HG02870 (cell line): ENCODE data around the gene WDCP.
"Not testable (repeated sequence)": the region's sequence is repeated elsewhere in the genome, so short reads cannot be mapped to it uniquely, and the experiment has no call there.

Experiments
- ATAC-seq: cut with Tn5 transposase; IDR thresholded peaks from one replicate; pipeline ENCODE4 v1.9.1; 2021; ENCODE audit warnings: mild to moderate bottlenecking, moderate library complexity; ENCODE audit not compliant: unreplicated experiment

Gene WDCP

DNA sequence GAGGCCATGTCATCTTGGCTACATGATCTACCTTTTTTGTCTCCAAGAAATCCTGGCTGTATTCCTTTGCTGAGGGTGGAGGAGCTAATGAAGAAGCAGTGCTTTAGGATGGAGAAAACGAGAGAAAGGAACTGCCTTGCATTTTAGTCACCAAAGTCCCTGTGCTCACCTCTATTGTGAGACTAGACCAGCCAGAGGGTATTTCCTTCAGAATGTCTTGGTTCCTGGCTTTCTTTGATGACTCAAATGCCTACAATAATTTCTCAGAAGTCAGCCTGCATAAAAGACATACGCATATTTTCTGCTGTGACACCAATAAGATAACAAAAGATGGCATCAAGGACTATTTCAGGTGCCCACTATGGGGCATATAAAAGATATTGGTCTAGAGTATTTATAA lies 18.1 kb upstream of the WDCP start:
- ATAC-seq: no peak

DNA sequence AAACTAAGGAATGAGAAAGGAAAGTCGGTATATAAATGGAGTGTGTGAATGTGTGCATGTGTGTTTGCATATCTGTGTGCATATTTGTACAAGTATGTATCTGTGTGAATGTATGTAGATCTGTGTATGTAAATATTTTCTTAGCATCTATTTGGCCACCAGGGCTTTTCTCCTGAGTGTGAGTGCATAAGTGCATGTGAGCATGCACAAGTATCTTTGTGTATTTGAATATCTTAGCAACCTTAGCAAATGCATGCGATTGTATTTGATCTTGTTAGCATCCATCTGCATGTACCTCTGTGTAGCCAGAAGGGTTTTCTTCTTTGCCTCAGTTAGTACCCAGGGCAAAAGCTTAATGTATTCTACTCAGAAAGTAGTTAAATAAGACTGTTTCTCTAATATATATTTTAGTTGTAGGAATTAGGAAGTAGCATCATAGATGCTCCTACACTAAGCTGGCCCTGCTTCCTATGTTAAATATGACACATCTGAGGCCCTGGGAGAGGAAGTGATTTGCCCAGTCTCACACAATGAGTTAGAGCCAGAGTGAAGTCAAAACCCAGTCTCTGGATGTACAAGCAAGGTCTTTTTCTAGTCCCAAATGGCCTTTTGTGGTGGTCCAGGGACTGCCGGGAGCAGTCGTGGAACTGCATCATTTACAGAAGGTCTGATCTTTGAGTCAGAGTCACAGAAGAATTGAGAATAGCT lies 11.5 kb upstream of the WDCP start:
- no peak for ATAC-seq

DNA sequence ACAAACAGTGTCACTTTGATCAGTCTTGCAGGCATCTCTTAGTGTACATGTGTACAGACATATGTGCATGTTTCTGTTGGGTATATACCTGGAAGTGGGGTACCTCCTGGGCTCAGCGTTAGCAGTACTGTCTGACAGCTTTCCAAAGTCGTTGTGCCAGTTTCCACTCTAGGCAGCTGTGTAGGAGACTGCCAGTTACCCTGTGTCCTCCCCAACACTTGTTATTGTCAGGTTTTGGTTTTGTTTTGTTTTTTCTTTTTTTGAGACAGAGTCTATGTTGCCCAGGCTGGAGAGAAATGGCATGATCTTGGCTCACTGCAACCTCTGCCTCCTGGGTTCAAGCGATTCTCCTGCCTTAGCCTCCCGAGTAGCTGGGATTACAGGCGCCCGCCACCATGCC lies 8.6 kb upstream of the WDCP start:
- ATAC-seq: no peak

DNA sequence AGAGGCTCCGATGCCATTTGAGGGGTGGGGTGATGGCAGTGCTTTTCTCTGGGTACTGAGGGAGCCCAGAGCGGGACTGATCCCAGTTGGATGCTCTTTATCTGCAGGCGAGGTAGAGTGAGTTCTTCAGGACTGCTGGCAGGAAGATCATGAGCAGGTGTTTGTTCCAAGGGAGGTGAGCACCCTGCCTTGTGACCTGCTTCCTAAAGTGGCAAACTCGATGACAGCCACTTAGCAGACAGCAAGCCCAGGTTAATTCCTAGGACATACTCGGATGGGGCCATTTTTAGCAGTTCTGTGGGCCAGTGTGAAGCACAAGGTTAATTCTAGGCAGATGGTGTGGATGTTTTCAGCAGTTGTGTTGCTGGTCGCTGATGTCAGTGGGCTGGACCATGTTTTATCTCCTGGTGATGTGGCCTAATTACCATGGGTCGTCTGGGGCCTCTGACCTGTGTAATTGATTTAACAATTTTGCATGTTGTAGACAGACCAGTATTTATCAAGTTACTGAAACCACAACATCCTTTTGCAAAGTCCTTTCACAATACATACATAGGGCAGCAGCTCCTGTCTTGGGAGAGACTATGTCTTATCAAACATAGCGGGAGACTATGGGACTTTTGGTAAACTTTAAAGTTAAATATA lies 7.3 kb upstream of the WDCP start:
- ATAC-seq: no peak

DNA sequence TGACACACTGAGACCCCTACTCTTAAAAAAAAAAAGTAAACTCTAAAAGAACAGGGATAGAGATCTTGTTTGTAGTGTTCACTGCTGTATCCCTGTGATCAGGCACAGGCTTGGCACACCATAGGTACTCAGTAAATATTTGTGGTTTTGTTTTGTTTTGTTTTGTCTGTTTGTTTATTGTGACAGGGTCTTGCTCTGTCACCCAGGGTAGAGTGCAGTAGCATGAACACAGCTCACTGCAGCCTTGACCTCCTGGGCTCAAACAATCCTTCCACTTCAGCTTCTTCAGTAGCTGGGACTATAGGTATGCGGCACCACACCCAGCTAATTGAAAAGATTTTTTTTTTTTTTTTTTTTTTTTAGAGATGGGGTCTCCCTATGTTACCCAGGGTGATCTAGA lies 5.8 kb upstream of the WDCP start:
- no peak for ATAC-seq

DNA sequence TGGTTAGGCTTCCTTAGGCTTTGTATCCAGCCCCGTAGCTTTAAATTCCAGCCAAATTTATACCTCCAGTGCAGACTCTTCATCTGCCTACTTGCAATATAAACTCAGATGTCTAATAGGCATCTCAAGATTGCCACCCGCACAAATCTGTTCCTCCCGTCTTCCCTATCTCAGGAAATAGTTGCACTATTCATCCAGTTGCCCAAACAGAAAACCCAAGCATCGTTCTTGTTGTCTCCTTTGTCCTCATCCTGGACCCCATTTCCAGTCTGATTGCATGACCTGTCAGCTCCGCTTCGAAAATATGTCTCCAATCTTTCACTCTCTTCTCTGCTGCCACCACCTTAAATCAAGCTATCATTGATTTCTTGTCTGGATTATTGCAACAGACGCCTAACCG lies 4.6 kb upstream of the WDCP start:
- ATAC-seq: no peak

DNA sequence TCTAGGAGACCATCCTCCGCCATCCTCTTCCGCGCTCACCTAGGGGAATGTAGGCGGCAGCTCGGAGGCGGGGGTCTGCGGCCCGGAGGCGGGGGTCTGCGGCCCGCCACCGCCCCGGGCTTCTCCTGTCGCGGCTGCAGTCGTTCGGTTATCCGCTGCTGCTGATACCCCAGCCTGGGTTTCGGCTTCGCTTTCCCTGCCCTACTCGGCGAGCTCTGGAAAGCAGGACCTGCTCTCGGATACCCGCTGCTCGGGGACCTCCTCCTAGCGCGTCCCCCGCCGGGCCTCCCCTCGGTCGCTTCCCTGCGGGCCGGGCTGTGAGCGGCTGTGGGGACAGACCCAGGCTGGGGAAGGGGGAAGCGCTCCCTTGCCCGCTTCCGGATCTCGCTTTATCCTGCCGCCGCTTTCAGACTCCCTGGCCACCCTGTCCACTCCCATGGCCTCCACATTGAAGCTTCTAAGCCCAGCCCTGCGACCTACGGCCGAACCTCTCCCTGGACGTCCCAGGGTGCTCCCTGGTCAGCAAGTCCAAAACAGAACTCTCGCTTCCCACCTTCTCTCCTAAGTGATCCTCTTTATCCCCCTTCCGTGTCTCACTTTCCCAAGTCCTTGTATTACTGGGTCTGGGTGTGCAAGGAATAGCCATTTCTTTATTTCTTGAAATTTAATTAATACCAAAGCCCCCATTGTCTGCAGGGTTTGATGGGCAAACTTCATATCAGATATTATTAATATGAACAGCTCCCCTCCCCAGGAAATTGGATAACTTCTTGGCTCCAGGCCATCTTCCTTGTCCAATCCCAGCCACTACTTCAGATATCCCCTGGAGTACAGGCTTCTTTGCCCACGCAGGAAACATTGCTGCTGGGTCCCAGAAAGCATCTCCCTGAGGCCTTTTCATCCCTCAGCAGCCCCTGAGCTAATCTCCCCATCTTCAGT lies 3.1 kb upstream of the WDCP start:
- ATAC-seq: no peak

DNA sequence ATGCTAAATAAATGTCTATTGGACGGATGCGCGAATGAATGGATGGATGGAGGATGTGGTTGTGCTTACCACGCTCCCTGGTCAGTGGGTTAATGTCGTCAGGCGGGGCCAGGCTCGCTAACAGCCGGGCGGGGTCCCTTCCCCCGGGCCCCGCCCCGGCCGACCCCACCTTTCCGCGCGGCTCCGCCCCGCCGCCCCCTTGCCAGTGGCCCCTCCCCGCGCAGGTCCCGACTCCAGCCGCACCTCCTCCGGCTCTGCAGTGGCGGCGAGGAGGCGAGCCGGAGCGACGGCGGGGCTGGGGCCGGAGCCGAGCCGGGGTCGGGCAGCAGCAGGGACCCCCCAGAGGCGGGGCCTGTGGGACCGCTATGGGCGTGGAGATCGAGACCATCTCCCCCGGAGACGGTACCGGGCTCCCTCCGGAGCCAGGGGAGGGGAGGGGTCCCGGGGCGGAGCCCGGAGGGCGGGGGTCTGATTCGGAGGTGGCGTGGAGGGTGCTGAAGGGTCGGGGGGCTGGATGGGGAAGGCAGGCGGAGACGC lies 2.4 kb upstream of the WDCP start, which contains the start of gene FKBP1B:
Gene FKBP1B (plus strand): TSS at position 257 of the 537 bp plus-strand sequence. CDS start 109 bp downstream, at position 366.
- no peak for ATAC-seq

DNA sequence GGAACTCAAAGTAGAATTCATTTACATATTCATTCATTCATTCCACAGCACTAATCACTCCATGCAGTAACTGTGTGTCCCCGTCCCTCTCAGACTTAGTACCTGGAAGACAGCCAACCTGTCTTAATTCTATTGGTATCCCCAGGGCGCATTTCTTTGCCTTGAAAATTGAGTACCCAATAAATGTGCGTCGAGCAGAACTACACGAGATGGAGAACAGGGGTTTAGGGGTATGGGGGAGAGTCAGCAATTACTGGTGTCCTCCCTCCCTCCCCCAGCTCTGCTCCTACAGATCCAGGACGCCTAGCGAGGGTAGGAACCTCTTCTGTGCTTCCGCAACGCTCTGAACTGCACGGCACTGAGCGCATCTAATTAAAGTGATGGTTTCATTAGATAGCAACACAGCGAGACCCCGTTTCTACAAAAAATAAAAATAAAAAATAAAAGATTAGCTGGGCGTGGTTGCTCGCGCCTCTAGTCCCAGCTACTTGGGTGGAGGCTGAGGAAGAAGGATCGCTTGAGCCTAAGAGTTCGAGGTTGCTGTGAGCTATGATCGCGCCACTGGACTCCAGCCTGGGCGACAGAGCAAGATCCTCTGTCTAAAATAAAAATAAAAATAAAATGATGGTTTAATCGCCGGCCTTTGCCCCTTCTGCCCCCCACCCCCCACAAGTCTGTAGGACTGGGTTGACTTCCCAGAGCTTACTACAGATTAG lies 1.7 kb upstream of the WDCP start:
- no peak for ATAC-seq

DNA sequence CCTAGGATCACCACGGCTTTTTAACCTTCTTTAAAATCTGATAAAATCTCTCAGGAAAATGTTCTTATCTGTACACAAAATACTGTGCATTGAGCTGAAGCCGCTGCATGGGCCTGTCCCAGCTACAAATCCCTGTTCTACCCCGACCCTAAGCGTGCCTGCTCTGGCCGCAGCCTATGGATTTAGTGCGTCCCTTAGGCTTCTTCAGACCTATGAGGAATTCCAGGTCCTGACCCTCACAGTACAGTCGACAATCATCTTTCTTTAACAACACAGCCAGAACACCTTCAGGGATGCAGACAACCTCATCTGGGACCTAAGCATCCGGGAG lies 477 bp upstream of the WDCP start:
- no peak for ATAC-seq

DNA sequence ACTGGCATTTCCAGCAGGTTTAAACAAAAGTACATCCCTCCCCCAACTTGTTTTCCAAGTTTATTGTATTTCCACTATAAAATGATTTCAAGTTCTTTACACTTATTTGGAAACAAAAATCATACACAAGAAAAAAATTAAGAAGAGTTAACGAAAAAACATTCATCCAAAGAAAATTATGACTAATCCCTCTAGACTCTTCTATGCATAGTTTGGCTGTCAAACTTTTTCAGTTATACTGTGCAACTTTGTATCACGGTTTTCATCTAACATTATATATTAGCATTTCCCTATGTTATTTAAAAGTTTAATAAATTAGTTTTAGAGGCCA lies 627 bp downstream of the WDCP start:
- no peak for ATAC-seq

DNA sequence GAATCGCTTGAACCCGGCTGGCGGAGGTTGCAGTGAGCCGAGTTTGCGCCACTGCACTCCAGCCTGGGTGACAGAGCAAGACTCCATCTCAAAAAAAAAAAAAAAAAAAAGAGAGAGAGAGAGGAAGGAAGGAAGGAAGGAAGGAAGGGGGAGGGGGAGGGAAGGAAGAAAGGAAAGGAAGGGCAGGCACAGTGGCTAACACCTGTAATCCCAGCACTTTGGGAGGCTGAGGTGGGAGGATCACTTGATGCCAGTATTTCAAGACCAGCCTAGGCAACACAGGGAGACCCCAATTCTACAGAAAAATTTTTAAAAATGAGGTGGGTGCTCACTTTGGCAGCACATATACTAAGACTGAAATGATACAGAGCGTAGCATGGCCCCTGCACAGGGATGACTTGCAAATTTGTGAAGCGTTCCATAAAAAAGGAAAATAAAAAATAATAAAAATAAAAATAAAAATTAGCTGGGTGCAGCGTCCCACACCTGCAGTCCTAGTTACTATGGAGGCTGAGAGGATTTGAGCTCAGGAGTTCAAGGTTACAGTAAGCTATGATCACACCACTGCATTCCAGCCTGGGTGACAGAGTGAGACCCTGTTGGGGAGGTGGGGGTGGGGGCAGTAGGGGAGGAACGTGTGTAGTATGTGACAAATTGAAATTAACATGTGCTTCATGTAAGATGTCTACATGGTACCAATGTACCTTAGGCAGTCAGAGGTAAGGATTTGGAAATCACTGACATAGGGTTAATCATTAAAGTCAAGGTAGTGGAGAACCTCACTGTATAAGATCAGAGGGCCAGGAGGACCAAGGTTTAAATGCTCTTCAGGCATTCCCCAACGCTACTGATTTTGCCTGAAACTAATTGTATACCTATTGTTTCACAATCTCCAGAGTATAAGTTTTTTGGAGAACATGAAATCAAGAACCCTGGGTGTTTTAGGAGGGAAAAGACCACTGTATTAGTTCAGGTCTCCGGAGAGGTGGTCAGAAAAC lies 1.4 kb downstream of the WDCP start:
- ATAC-seq: no peak

DNA sequence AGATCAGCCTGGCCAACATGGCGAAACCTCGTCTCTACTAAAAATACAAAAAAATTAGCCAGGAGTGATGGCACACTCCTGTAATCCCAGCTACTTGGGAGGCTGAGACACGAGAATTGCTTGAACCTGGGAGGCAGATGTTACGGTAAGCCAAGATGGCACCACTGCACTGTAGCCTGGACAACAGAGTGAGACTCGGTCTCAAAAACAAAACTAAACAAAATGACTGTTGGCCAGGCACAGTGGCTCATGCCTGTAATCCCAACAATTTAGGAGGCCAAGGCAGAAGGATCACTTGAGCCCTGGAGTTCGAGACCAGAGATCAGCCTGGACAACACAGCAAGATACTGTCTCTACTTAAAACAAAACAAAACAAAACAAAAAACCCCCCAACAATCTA lies 4.1 kb downstream of the WDCP start:
- not testable (repeated sequence) for ATAC-seq

DNA sequence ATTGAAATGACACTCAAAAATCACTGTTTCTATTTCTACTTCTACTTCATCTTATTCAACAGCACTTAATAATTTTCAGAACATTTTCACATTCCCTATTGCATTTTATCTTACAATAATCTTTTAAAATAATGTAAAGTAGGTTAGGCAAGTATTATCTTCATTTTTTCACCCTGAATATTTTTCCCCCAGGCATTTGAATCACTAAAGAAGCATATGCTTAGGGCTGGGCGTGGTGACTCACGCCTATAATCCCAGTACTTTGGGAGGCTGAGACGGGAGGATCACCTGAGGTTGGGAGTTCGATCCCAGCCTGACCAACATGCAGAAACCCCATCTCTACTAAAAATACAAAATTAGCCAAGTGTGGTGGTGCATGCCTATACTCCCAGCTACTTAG lies 6.7 kb downstream of the WDCP start:
- ATAC-seq: no peak

DNA sequence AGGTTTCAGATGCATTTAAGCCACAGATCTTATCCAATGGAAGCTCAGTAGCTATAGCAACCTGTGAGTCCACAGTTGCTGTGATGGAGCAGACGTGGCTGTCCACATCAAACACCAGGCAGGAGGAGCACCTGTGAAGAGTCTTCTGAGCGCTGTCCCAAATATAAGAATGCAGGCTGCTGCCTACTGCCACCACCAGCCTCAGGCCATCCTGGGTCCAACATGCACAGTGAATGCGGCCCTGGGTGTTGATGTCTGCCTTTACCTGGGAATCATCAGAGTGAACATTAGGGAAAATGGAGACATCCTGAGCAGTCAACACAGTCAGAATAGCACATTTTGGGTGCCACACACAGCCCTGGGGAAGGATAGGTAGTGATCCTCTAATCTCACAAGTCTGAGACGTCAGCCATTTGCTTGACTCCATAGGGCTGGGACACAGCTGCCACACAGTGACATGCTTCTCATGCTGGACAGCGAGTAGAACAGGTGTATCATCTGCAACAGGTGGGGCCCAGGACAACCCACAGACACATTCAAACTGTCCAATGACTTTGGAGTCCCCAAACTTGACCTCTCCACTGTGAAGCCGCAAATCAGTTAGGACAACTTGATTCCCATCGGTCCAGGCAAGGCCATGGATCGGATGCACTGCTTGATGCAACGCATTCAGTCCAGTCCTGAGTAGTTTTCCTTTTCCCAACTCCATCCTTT lies 8.2 kb downstream of the WDCP start:
- no peak for ATAC-seq

DNA sequence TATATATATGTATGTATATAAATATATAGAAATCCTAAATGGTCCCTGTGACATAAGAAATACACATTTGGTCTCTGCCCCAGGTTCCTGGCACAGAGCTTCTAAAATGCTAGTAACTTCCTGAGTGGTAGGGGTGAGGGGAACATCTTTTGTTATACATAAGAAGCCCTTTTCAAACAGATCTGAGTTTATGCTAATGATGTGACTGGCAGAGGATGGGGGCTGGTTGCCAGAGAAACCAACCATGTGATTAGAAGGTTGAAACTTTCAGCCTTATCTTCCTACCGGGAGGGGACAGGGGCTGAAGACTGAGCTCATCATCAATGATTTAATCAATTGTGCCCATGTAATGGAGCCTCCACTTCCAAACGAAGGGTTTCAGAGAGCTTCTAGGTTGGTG lies 21.0 kb downstream of the WDCP start:
- no peak for ATAC-seq

DNA sequence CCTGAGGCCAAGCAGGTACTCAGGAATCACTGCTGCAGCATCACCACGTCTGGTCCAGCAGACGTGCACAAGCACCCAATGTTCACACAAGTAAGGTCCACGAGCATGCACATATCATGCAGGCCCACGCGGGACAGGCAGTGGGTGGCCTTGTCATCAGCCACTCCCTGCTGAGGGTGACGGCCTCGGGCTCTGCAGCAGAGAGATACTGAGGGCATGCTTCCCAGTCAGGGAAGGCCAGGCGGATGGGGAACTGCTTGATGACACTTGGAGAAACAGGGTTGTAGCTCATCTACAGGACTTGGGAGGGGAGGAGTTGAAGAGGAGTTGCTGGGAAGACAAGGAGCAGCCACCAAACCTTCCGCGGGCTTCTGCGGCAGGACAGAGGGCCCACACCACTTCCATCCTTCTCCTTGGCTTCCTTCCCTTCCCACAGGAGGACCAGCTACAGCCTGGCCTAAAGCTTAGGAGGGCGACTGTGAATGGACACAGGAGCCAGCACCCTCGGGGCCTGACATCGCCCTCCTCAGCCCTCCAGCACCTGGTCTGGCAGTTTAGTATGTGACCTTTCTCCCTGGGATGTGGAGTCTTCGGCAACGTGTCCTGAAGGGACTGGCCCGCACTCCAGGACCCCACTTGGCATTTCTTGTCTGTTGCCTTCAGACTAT lies 22.1 kb downstream of the WDCP start:
- no peak for ATAC-seq

DNA sequence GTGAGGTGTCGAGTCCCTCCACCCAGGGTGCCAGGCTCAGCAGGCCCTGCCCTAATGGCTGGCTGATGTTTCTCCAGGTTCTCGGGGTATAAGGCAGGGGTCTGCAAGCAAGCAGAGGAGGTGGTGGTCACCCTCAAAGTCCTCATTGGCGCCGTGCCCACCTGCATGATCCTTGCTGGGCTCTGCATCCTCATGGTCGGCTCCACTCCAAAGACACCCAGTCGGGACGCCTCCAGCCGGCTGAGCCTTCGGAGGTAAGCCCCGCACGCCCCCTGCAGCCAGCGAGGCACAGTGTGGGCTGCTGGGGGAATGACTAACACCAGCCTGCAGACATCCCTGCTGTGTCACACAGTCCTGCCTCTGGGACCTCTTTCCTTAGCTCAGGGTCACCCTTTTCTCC lies 23.2 kb downstream of the WDCP start:
- ATAC-seq: no peak
